Medulla oblongata (tissue), 1 donor: ENCODE results near the gene AIG1.
"Not testable (repeated sequence)": the region's sequence is repeated elsewhere in the genome, so short reads cannot be mapped to it uniquely, and the experiment has no call there.

ENCODE experiments used
- DNase-seq: peaks from one replicate; pipeline ENCODE4 v3.0.0-alpha.2; 2015; ENCODE audit errors: extremely low spot score

The AIG1 gene

DNA sequence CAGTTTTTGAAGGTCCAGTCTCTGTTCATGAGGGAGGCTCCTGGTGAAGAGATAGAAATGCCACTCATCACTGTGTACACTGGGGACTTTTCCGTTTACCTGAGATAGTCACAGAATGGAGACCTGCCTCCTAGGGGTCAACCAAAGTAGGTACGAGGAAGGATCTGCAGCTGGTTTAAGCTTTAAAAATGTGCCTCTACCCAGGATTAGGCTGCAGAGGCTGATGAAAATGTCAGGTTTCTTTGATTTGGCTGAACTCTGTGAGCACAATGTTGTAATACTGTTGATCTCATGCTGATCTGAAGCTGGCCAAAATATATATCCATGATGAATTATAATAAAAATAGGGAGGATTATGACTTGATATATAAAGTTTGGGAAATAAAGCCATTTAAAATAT, 207.1 kb downstream of the AIG1 start:
- DNase-seq, result no peak

DNA sequence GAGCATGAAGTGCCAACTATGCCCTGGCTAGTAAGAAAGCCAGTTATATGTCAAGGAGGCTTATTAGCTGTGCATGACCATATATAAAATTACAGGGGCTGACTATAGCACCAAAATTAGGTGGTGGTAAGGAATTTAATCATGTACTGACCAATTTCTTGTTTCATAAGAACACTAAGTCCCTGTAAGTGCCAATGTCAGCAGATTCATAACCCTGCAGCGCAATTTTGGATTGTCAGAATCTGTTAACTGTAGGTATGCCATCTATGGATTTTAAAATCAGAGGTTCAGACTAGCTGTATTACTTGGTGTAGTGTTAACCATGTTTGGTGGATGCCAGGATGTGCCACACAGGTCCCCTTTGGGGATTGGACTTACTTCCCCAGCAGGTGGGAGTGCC, 207.8 kb downstream of the AIG1 start:
- DNase-seq, result no peak

- DNase-seq, result no peak
Measured at GRCh38 chr6:143270026-143270425, 209.3 kb downstream of the AIG1 start.

GRCh38 chr6:143271024-143271423, 210.3 kb downstream of the AIG1 start:
- DNase-seq, result peak; percentile 41

GRCh38 chr6:143276436-143276835, 215.7 kb downstream of the AIG1 start:
- DNase-seq, result peak; percentile 48

GRCh38 chr6:143279385-143279784, 218.7 kb downstream of the AIG1 start:
- no peak for DNase-seq

DNA sequence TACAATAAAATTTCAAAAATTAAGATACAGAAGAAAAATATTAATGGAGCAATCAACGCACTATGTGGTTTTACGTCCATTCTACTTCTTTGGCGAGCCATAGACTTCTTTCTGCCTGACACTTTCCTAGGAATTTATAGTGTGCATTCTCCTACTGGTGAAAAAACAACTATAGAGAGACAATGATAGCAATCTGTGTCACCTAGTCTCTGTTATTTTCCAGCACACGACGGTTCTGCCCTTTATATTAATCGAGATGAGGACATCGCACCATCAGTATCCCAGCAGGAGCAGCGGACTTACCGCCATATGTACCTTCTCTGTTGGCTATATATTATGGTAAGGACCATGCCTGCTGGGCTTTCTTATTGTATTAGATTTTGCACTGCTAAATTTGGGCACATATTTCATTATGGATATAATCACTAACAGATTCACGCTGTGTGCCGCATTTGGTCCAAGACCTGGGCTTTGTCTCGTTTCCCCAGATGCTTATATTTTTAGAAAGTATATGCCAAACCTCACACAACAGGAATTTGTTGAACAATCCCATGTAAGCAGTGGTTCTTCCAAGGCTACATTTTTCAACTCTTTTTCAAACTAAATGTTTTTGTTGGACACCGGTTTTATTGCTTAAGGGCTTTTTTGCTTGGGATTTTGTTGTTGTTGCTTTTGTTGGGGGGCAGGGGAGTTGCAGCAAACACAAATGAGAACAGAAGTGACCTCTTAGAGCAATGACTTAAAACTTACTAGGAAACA, 223.4 kb downstream of the AIG1 start:
- DNase-seq, result no peak

- no peak for DNase-seq
Measured at GRCh38 chr6:143286251-143286795, 225.6 kb downstream of the AIG1 start.

GRCh38 chr6:143288923-143289322, 228.2 kb downstream of the AIG1 start:
- DNase-seq, result no peak

DNA sequence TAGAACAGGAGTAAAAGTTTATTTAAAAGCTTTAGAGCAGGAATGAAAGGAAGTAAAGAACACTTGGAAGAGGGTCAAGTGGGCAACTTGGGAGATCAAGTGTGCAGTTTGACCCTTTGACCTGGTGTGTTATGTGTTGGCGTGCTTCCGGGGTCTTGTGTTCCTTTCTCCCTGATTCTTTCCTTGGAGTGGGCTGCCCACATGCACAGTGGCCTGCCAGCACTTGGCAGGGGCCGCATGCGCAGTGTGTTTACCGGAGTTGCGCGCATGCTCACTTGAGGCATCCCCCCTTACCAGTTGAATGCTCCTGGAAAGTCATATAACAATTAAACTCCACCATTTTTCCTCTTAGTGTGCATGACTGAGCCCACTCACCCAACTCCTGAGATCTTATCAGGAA, 229.5 kb downstream of the AIG1 start:
- no peak for DNase-seq

- DNase-seq, result no peak
Measured at GRCh38 chr6:143293523-143293922, 232.8 kb downstream of the AIG1 start.

DNA sequence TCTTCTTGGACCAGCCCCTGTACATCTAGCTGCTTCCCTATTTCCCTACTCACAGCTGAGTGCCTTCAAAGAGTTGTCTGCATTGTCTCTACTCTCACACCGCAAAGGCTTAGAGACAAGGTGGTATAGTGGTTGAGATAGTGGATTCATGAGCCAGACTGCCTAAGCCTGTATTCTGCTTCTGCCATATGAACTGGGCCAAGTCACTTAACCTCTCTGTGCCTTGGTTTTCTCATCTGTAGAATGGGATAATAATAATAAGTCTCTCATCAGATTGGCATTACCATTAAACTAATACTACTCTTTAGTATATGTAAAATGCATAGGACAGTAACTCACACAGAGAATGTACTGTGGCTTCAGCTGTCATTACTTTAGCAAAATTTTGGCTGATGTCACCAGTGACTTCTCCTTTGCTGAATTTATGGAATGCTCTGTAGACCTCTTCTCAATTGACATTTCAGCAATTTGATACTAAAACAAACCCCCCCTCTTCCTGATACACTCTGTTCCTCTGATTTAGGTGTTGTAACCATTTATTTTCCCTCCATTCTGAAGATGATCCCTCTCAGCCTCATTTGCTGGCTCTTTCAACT, 233.7 kb downstream of the AIG1 start:
- no peak for DNase-seq

- no peak for DNase-seq
Measured at GRCh38 chr6:143295932-143296331, 235.2 kb downstream of the AIG1 start.

GRCh38 chr6:143298071-143298470, 237.4 kb downstream of the AIG1 start:
- DNase-seq, result peak; percentile 8

DNA sequence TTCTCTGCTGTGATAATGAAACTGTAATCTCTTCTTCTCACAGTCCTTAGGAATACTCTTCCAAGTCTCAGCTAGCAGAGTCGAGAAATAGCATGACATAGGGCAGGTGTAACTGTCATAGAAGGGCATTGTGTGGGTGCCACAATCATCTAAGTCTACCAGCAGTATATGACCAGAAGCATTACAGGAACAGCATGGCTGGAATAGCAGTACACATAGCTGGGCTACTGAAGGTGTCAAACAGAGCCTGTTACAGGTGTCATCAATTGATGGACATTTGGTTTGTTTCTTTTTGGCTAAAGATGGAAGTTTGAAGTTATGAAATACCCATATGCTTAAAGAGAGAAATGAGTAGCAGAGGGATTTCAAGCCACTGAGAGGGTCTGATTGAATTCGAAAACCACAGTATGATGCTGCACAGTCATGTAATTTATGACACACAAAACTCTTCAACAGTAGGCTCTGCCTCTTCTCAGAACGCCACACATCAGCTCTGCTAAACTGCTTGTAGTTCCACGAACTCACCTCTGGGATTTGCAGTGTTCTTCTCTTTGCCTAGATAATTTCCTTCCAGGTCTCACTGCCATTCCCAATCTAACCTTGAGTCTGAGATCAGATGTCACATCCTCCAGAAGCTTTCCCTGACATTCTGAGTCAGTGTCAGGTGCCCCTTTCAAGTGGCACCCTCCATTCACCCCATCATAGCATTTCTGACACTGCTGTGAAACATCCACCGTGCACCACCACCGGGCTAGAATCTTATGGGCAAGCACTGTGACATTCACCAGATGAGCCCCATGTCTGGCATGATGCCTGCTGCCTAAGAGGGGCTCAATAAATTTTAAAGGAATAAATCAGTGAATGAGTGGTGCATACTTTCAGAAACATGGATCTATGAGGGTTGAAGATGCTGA, 238.8 kb downstream of the AIG1 start:
- no peak for DNase-seq

- DNase-seq, result no peak
Measured at GRCh38 chr6:143301188-143301587, 240.5 kb downstream of the AIG1 start.

DNA sequence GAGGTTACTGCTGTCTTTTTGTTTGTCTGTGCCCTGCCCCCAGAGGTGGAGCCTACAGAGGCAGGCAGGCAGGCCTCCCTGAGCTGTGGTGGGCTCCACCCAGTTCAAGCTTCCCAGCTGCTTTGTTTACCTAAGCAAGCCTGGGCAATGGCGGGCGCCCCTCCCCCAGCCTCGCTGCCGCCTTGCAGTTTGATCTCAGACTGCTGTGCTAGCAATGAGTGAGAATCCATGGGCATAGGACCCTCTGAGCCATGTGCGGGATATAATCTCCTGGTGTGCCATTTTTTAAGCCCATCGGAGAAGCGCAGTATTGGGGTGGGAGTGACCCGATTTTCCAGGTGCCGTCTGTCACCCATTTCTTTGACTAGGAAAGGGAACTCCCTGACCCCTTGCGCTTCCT, 247.1 kb downstream of the AIG1 start:
- not testable (repeated sequence) for DNase-seq

DNA sequence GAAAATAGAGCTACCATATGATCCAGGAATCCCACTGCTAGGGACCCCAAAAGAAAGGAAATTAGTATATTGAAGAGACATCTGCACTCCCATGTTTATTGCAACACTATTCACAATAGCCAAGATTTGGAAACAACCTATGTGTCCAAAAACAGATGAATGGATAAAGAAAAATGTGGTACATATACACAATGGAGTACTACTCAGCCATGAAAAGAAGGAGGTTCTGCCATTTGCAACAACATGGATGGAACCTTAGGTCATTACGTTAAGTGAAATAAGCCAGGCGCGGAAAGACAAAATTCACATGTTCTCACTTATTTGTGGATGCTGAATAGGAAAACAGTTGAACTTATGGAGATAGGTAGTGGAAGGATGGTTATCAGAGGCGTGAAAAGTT, 252.5 kb downstream of the AIG1 start:
- DNase-seq, result no peak

DNA sequence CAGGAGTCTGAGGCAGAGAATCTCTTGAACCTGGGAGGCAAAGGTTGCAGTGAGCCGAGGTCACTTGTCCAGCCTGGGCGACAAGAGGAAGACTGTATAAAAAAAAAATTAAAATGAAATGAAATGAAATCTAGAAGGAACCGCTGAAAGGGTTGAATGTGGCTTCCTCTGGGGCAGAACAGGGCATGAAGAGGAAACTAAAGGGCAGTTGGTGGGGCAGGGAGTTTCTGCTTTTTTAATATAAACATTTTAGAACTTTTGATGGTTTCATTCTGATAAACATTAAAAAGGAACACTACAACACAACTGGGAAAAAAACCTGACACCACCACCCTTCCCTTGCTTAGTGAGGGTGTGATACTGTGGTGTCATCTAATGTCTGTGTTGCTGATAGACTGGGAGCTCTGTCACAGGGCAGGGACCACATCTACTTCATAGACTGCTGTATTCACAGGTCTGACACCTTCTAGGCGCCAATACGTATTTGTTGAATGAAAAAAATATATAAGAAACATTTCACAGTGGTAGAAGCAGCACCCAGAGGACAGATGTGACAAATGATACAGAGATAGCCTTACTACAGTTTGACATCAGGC, 260.9 kb downstream of the AIG1 start:
- no peak for DNase-seq

DNA sequence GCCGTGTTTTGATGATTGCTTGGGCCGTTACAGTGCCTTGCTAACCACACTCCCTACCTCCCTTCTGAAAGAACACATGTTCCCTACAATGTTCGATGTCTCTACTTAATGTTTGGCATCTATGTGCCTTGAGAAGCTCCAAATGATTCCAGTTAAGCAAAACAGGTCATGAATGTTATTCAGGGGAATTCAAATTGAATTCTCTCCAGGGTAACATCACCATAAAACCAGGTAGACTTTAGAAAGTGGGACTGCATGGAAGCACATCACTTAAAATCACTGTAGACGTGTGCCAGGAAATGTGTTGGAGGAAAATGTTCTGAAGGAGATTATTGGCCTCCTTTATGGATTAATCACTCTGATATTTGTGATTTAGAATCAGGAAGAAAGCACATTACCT, 261.7 kb downstream of the AIG1 start:
- no peak for DNase-seq

DNA sequence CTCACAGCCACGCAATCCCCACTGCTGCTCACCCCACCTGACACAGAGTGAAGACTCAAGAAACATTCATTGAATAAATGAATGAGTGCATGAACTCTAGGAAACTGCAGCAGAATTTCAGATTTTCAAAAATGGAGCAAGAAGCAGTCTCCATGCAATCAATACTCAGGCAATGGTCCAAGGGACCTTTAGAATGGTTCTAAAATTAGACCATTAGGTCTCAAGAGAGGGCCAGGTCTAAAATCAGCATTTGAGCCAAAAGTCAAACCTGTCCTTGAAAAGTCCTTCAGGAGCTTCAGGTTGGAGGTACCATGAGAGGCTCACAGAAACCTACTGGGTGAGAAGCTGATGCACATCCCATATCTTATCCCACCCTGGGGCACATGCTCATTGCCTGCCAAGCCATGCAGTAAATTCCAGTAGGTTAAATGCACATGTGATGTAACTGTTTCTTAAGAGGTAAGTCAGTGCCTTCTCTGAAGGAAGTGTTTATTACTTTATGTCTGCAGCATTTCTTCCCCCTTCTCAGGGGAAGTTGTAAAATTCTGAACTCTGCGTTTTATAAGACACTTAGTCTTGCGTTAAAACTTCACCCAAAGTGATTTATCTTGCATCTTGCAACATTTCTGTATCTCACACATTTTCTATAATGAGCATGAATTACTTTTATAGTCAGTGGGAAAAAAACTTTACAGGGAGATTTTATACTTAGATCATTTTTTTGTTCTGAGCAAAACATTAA, 263.2 kb downstream of the AIG1 start:
- no peak for DNase-seq
